RCC 7860 (cell line): ENCODE results near the gene PEX10.
"Not testable (repeated sequence)": the region's sequence is repeated elsewhere in the genome, so short reads cannot be mapped to it uniquely, and the experiment has no call there.

Experiments
- DNase-seq: peaks from one replicate; pipeline ENCODE4 v3.0.0-alpha.2; 2015; ENCODE audit warnings: low spot score
- FAIRE-seq: peaks from 2 replicates; lab custom pipeline; 2012; peaks lifted over from hg19 to GRCh38; lab: Jason Lieb, UNC

PEX10 gene

GRCh38 chr1:2444138-2444591 lies 31.8 kb upstream of the PEX10 start:
- DNase-seq: no peak
- FAIRE-seq: no peak

- DNase-seq (no peak), FAIRE-seq (no peak)
These were observed 31.1 kb upstream of the PEX10 start for GRCh38 chr1:2443277-2444137.

- DNase-seq (no peak), FAIRE-seq (no peak)
These were observed 30.3 kb upstream of the PEX10 start for GRCh38 chr1:2442661-2443060.

GRCh38 chr1:2441746-2442145 lies 29.4 kb upstream of the PEX10 start:
- DNase-seq: no peak
- no peak for FAIRE-seq

GRCh38 chr1:2440346-2440745 lies 28.0 kb upstream of the PEX10 start:
- FAIRE-seq, DNase-seq: not testable (repeated sequence)

GRCh38 chr1:2439369-2439768 lies 27.0 kb upstream of the PEX10 start:
- DNase-seq (no peak), FAIRE-seq (no peak)

GRCh38 chr1:2438641-2439040 lies 26.3 kb upstream of the PEX10 start:
- DNase-seq (no peak), FAIRE-seq (no peak)

- no peak for FAIRE-seq
- DNase-seq: no peak
These were observed 25.7 kb upstream of the PEX10 start for GRCh38 chr1:2438038-2438437.

- DNase-seq: no peak
- FAIRE-seq: no peak
These were observed 25.3 kb upstream of the PEX10 start for GRCh38 chr1:2437617-2438016.

- no peak for DNase-seq
- no peak for FAIRE-seq
These were observed 24.5 kb upstream of the PEX10 start for GRCh38 chr1:2436876-2437275.

GRCh38 chr1:2435746-2436355 lies 23.5 kb upstream of the PEX10 start:
- DNase-seq (no peak), FAIRE-seq (no peak)

GRCh38 chr1:2435091-2435490 lies 22.7 kb upstream of the PEX10 start:
- FAIRE-seq: no peak

GRCh38 chr1:2433936-2434655 lies 21.7 kb upstream of the PEX10 start:
- FAIRE-seq: no peak
- DNase-seq: no peak

More at GRCh38 chr1:2435091-2435490, 22.7 kb upstream of the PEX10 start:
- no peak for DNase-seq

- FAIRE-seq (no peak), DNase-seq (no peak)
These were observed 20.8 kb upstream of the PEX10 start for GRCh38 chr1:2433196-2433595.

GRCh38 chr1:2432441-2432844 lies 20.1 kb upstream of the PEX10 start:
- no peak for DNase-seq
- no peak for FAIRE-seq

GRCh38 chr1:2431518-2431917 lies 19.2 kb upstream of the PEX10 start:
- no peak for FAIRE-seq
- DNase-seq: no peak

GRCh38 chr1:2431103-2431502 lies 18.7 kb upstream of the PEX10 start:
- DNase-seq: no peak
- no peak for FAIRE-seq

- no peak for FAIRE-seq
- DNase-seq: no peak
These were observed 18.2 kb upstream of the PEX10 start for GRCh38 chr1:2430592-2430973.

- FAIRE-seq (no peak), DNase-seq (no peak)
These were observed 17.6 kb upstream of the PEX10 start for GRCh38 chr1:2429780-2430591.

- DNase-seq (no peak), FAIRE-seq (no peak)
These were observed 16.1 kb upstream of the PEX10 start for GRCh38 chr1:2428490-2428889.

- FAIRE-seq (no peak), DNase-seq (no peak)
These were observed 15.6 kb upstream of the PEX10 start for GRCh38 chr1:2427976-2428375.
